ENCODE results near the gene FAXDC2.

Gene FAXDC2

DNA sequence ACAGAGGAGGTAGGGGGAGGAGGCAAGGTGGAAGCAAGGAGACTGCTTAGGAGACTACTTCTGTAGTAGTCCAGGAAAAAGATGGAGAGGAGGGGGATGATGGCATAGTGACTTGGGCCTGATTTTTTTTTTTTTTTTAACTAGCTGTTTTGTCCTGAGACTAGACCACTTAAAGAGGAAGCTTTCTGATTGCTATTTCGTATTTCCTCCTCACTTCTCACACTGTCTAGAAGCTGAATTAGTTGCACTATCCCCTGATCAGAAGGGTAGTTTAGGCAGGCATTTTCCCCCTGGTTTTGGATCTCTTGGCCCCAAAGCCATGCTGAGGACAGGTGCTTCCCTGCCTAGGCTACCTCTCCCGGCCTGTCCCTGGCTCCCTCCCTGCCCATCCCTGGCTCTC lies 80.3 kb downstream of the FAXDC2 start:
- Histone ChIP-seq H3K36me3 (ENCODE audit: control insufficient read depth, low read depth, low read length) (no peaks in the 10 kb centered on the region), H3K4me1 (ENCODE audit: control insufficient read depth, low read depth, low read length) (peaks cover 61% of the 10 kb centered on the region), H3K9ac (ENCODE audit: low read length) (no peak overlapping the region), H3K9me3 (ENCODE audit: control insufficient read depth, low read depth, low read length) (no peaks in the 10 kb centered on the region), H3K27me3 (ENCODE audit: control insufficient read depth, insufficient read depth, low read length) (no peaks in the 10 kb centered on the region), H3K27ac (ENCODE audit: low read length) (no peak overlapping the region), H3K4me3 (ENCODE audit: low read length) (no peak overlapping the region)

Measured in iPS-18a (cell line).